HEK293 (cell line): Measurements from ENCODE around the gene PCNX3.

Source experiments
- CTCF ChIA-PET: fragments of 350-600 bp; formaldehyde crosslinking; extraction: SDS; loops from one replicate; lab custom pipeline; 2021; ENCODE audit warnings: antibody characterized with exemption; lab: Yijun Ruan, JAX
- POLR2A ChIA-PET: fragments of 300-600 bp; formaldehyde crosslinking; extraction: SDS; loops from one replicate; lab custom pipeline; 2020; ENCODE audit warnings: antibody characterized with exemption, inconsistent platforms; lab: Yijun Ruan, JAX
- H3K27ac ChIP-seq: fragments of 200-500 bp; sonication (Bioruptor generic); 2 replicates; pipeline ENCODE4 v1.5.1; 2014; ENCODE audit warnings: low read depth, low read length, control low read depth, inconsistent platforms; ENCODE audit errors: extremely low read depth
- H3K36me3 ChIP-seq, 2 experiments: fragments of 200-500 bp in 1 of 2; sonication (Bioruptor generic) in 1 of 2; 1 replicate in 1 of 2; 2 replicates in 1 of 2; pipeline ENCODE4 v1.5.1; 2014 to 2017; ENCODE audit warnings: inconsistent platforms in 2 of 2, low read length in 2 of 2; ENCODE audit not compliant: control insufficient read depth in 2 of 2, insufficient read depth in 1 of 2
- H3K4me1 ChIP-seq: fragments of 200-500 bp; sonication (Bioruptor generic); 2 replicates; pipeline ENCODE4 v1.5.1; 2014; ENCODE audit warnings: mild to moderate bottlenecking, low read length, inconsistent platforms; ENCODE audit not compliant: control insufficient read depth, insufficient read depth
- H3K4me3 ChIP-seq: 2 replicates; pipeline ENCODE4 v1.5.1; 2011; ENCODE audit warnings: low read depth, mild to moderate bottlenecking, control low read depth, low read length, moderate library complexity
- H3K9me3 ChIP-seq: fragments of 200-500 bp; sonication (Bioruptor generic); 2 replicates; pipeline ENCODE4 v1.5.1; 2014; ENCODE audit warnings: low read depth, low read length, inconsistent platforms; ENCODE audit not compliant: control insufficient read depth, insufficient read depth
- ZNF211 ChIP-seq: fragments of 450-650 bp; formaldehyde crosslinking; IDR thresholded peaks from 2 replicates; pipeline ENCODE4 v1.5.1; 2016; ENCODE audit warnings: low read depth, missing biosample characterization, missing genetic modification characterization
- ZNF280C ChIP-seq: fragments of 450-650 bp; formaldehyde crosslinking; IDR thresholded peaks from 2 replicates; pipeline ENCODE4 v1.5.1; 2016; ENCODE audit warnings: missing biosample characterization, missing genetic modification characterization
- ZNF37A ChIP-seq: fragments of 450-650 bp; IDR thresholded peaks from 2 replicates; pipeline ENCODE4 v1.5.1; 2018; ENCODE audit warnings: missing biosample characterization, missing genetic modification characterization
- ZNF398 ChIP-seq: fragments of 450-650 bp; formaldehyde crosslinking; IDR thresholded peaks from 2 replicates; pipeline ENCODE4 v1.5.1; 2017; ENCODE audit warnings: missing biosample characterization, missing genetic modification characterization
- ZNF560 ChIP-seq: fragments of 450-650 bp; formaldehyde crosslinking; IDR thresholded peaks from 2 replicates; pipeline ENCODE4 v1.5.1; 2017; ENCODE audit warnings: missing biosample characterization, missing genetic modification characterization, borderline replicate concordance
- ZNF677 ChIP-seq: fragments of 450-650 bp; IDR thresholded peaks from 2 replicates; pipeline ENCODE4 v1.5.0; 2018; ENCODE audit warnings: missing biosample characterization, mild to moderate bottlenecking, missing genetic modification characterization, moderate library complexity
- ZNF692 ChIP-seq: fragments of 450-650 bp; formaldehyde crosslinking; IDR thresholded peaks from 2 replicates; pipeline ENCODE4 v1.5.1; 2016; ENCODE audit warnings: missing biosample characterization, missing genetic modification characterization
- ZNF792 ChIP-seq: fragments of 450-650 bp; formaldehyde crosslinking; IDR thresholded peaks from 2 replicates; pipeline ENCODE4 v1.5.1; 2016; ENCODE audit warnings: missing biosample characterization, missing genetic modification characterization
- ZNF843 ChIP-seq: fragments of 450-650 bp; formaldehyde crosslinking; IDR thresholded peaks from 2 replicates; pipeline ENCODE4 v1.5.1; 2016; ENCODE audit warnings: missing biosample characterization, missing genetic modification characterization
- TF ChIP-seq, protein P1 (sequence below): fragments of 450-650 bp; formaldehyde crosslinking; IDR thresholded peaks from 2 replicates; pipeline ENCODE4 v1.5.1; 2016; ENCODE audit warnings: missing biosample characterization, missing genetic modification characterization, borderline replicate concordance

The PCNX3 gene

DNA sequence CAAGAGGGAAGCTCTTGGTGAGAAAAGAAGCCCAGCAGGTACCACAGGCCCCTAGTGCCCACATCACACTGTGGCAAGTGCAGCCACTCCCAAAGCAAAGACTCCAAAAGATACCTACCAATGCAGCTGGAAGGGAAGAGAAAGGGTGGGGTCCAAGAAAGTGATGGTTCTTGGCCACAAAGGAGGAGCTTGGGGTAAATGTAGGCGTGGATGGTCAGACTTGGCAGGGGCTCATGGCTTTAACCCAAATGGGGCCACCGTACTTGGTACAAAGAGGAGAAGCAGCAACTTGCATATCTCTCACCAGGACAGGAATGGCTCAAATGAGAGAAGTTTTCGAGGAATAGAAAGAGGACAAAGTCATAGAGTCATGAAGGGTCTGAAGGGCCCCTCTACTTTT lies 6.3 kb upstream of the PCNX3 start (continued):
- TF ChIP-seq ZNF37A (tag by site-specific recombination): no peak
- no peak for TF ChIP-seq ZNF211
- no peak for TF ChIP-seq ZNF792 (tag by site-specific recombination)
- no peak for TF ChIP-seq ZNF560 (tag by site-specific recombination)
- no peak for TF ChIP-seq ZNF677 (tag by site-specific recombination)

DNA sequence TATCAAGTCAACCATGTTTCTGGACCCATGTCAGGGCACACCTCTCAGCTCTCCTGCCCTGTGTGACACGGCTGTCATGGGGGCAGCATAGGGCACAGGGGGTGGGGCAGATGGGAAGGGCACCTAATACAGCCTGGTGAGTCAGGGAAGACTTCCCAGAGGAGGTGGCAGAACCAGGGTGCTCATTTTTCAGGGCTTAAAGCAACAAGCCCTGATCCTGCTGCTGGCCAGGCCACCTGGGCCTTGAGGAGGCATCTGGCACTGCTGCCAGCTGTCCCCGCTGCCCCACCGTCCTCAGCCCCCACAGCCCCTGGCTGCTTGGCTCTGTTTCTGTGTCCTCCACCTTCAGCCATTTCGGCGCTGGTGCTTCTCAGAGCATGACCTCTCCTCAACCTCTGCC lies 5.9 kb upstream of the PCNX3 start:
- CTCF ChIA-PET: interaction anchor here (1.2 to 2.7 kb wide), 2 partner anchors 16 to 17 kb away, joined by 4 to 13 read pairs; no protein-coding TSS in a partner anchor

DNA sequence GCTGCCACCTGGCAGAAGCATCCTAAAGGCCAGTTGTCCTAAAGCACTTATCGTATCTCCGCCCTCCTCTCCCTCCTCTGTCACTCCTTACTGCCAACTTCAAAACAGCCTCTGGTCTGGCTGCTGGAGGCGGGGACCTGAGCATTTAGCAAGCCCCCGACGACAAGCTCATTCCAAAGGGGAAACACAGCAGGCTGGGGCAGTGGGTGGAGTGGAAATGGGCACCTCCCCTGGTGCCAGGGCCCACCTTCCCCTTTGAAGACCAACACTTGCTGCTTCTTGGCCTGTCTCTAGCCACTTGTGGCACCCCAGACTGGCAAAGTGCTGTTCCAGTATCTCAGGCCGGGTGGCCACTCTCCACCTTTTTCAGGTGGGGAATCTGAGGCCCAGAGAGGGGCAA lies 5.2 kb upstream of the PCNX3 start:
- TF ChIP-seq, protein P1, sequence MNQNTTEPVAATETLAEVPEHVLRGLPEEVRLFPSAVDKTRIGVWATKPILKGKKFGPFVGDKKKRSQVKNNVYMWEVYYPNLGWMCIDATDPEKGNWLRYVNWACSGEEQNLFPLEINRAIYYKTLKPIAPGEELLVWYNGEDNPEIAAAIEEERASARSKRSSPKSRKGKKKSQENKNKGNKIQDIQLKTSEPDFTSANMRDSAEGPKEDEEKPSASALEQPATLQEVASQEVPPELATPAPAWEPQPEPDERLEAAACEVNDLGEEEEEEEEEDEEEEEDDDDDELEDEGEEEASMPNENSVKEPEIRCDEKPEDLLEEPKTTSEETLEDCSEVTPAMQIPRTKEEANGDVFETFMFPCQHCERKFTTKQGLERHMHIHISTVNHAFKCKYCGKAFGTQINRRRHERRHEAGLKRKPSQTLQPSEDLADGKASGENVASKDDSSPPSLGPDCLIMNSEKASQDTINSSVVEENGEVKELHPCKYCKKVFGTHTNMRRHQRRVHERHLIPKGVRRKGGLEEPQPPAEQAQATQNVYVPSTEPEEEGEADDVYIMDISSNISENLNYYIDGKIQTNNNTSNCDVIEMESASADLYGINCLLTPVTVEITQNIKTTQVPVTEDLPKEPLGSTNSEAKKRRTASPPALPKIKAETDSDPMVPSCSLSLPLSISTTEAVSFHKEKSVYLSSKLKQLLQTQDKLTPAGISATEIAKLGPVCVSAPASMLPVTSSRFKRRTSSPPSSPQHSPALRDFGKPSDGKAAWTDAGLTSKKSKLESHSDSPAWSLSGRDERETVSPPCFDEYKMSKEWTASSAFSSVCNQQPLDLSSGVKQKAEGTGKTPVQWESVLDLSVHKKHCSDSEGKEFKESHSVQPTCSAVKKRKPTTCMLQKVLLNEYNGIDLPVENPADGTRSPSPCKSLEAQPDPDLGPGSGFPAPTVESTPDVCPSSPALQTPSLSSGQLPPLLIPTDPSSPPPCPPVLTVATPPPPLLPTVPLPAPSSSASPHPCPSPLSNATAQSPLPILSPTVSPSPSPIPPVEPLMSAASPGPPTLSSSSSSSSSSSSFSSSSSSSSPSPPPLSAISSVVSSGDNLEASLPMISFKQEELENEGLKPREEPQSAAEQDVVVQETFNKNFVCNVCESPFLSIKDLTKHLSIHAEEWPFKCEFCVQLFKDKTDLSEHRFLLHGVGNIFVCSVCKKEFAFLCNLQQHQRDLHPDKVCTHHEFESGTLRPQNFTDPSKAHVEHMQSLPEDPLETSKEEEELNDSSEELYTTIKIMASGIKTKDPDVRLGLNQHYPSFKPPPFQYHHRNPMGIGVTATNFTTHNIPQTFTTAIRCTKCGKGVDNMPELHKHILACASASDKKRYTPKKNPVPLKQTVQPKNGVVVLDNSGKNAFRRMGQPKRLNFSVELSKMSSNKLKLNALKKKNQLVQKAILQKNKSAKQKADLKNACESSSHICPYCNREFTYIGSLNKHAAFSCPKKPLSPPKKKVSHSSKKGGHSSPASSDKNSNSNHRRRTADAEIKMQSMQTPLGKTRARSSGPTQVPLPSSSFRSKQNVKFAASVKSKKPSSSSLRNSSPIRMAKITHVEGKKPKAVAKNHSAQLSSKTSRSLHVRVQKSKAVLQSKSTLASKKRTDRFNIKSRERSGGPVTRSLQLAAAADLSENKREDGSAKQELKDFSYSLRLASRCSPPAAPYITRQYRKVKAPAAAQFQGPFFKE: no peak
- TF ChIP-seq ZNF692 (tag by site-specific recombination): peak; percentile 65; the same call in 1 of the 2 replicates
- ChIA-PET CTCF (interaction anchor here (0.9 to 2.7 kb wide), 3 partner anchors 16 to 42 kb away, joined by 3 to 13 read pairs (median 4); no protein-coding TSS in a partner anchor), POLR2A (no interaction called here)
- Histone ChIP-seq H3K9me3 (no peaks in the 10 kb centered on the region), H3K4me1 (no peaks in the 10 kb centered on the region), H3K4me3 (no peak overlapping the region), H3K27ac (no peak overlapping the region), H3K36me3 (peaks cover 0 to 67% of the 10 kb centered on the region in 2 experiments; a peak in 1 of 3 replicates)

More for the DNA sequence above, 5.9 kb upstream of the PCNX3 start:
- Histone ChIP-seq H3K36me3 (peaks cover 0 to 74% of the 10 kb centered on the region in 2 experiments; a peak in 1 of 3 replicates), H3K4me3 (no peak overlapping the region), H3K27ac (no peak overlapping the region), H3K4me1 (no peaks in the 10 kb centered on the region), H3K9me3 (no peaks in the 10 kb centered on the region)
- TF ChIP-seq ZNF843 (tag by site-specific recombination): no peak
- POLR2A ChIA-PET: no interaction called here

GRCh38 chr11:65611028-65611757 lies 4.4 kb upstream of the PCNX3 start:
- no peak for TF ChIP-seq ZNF280C (tag by site-specific recombination)
- TF ChIP-seq ZNF211: no peak
- peak; percentile 24; the same call in 1 of the 2 replicates for TF ChIP-seq ZNF398 (tag by site-specific recombination)
- no peaks in the 10 kb centered on the region for H3K9me3 ChIP-seq
- CTCF ChIA-PET: interaction anchor here (2.7 kb wide), 1 partner anchor 18 kb away, joined by 13 read pairs; no protein-coding TSS in a partner anchor
- peaks cover 0 to 59% of the 10 kb centered on the region in 2 experiments; a peak in 1 of 3 replicates for H3K36me3 ChIP-seq
- POLR2A ChIA-PET: no interaction called here
- H3K27ac ChIP-seq: no peak overlapping the region
- no peak overlapping the region for H3K4me3 ChIP-seq
- no peaks in the 10 kb centered on the region for H3K4me1 ChIP-seq
